Neural progenitor cell (in vitro differentiated cells): ENCODE measurements around the gene PTK6.

Source experiments
- CTCF ChIP-seq: fragments of 200-600 bp; sonication (generic); IDR thresholded peaks from 2 replicates; pipeline ENCODE4 v1.5.1; 2017; ENCODE audit warnings: antibody characterized with exemption, mild to moderate bottlenecking
- EZH2 ChIP-seq: fragments of 200-600 bp; sonication (generic); IDR thresholded peaks from 2 replicates; pipeline ENCODE4 v1.6.1; 2017; ENCODE audit warnings: antibody characterized with exemption, mild to moderate bottlenecking, moderate library complexity
- EZH2phosphoT487 ChIP-seq: fragments of 200-600 bp; sonication (generic); IDR thresholded peaks from 2 replicates; pipeline ENCODE4 v1.6.1; 2017; ENCODE audit warnings: antibody characterized with exemption

- TF ChIP-seq CTCF (no peak), EZH2phosphoT487 (no peak), EZH2 (peak; percentile 9)
These were observed 16.7 kb downstream of the PTK6 start, which contains the start of gene PPDPF for GRCh38 chr20:63520504-63520933.
